A673 (cell line): Measurements from ENCODE around the gene LPAR2. TPM values are rescaled to one million over a fixed set of nuclear protein-coding genes. Genes with fewer than 3 reads are reported as not detected.

Experiments used
- BruUV-seq: library from RNA; stranded (reverse); fragments of 400-500 nt; replicated peaks from 2 replicates; lab custom pipeline; 2021; lab: Mats Ljungman, UMichigan
- CTCF ChIA-PET: fragments of 300-600 bp; sonication (Branson Sonifier 250); formaldehyde crosslinking; loops from one replicate; lab custom pipeline; 2022; ENCODE audit warnings: antibody characterized with exemption; lab: Charles Lee
- POLR2A ChIA-PET: fragments of 300-600 bp; sonication (Branson Sonifier 250); formaldehyde crosslinking; loops from one replicate; lab custom pipeline; 2022; ENCODE audit warnings: antibody characterized with exemption; ENCODE audit not compliant: low non-redundant PET; lab: Charles Lee
- DNase-seq: peaks from one replicate; pipeline ENCODE4 v3.0.0-alpha.2; 2015; ENCODE audit warnings: low spot score
- H3K27ac ChIP-seq: fragments of 200-600 bp; sonication (generic); 2 replicates; pipeline ENCODE4 v1.5.1; 2016; ENCODE audit warnings: mixed run types, low read depth, mild to moderate bottlenecking, mixed read lengths, antibody characterized with exemption, low read length; ENCODE audit not compliant: poor library complexity, severe bottlenecking
- H3K27me3 ChIP-seq: fragments of 200-600 bp; sonication (generic); replicated peaks from 2 replicates; pipeline ENCODE4 v1.6.1; 2017; ENCODE audit warnings: mixed run types, low read depth, mild to moderate bottlenecking, mixed read lengths, antibody characterized with exemption, low read length; ENCODE audit not compliant: insufficient read depth, poor library complexity
- H3K36me3 ChIP-seq: fragments of 200-600 bp; sonication (generic); 2 replicates; pipeline ENCODE4 v1.6.1; 2016; ENCODE audit warnings: mixed run types, mild to moderate bottlenecking, mixed read lengths, antibody characterized with exemption, low read length; ENCODE audit not compliant: insufficient read depth, poor library complexity, severe bottlenecking
- H3K4me1 ChIP-seq: fragments of 200-600 bp; sonication (generic); 2 replicates; pipeline ENCODE4 v1.6.1; 2017; ENCODE audit warnings: mixed run types, mild to moderate bottlenecking, mixed read lengths, antibody characterized with exemption, low read length; ENCODE audit not compliant: insufficient read depth, poor library complexity, severe bottlenecking
- H3K4me3 ChIP-seq: fragments of 200-600 bp; sonication (generic); 2 replicates; pipeline ENCODE4 v1.5.1; 2016; ENCODE audit warnings: low read depth, mixed run types, mild to moderate bottlenecking, mixed read lengths, low read length; ENCODE audit not compliant: poor library complexity, severe bottlenecking
- H3K9me3 ChIP-seq: fragments of 200-600 bp; sonication (generic); 2 replicates; pipeline ENCODE4 v1.6.1; 2016; ENCODE audit warnings: mixed run types, low read depth, mild to moderate bottlenecking, mixed read lengths, antibody characterized with exemption, low read length; ENCODE audit not compliant: poor library complexity, severe bottlenecking
- EZH2 ChIP-seq: fragments of 200-600 bp; sonication (generic); IDR thresholded peaks from 2 replicates; pipeline ENCODE4 v1.6.1; 2017; ENCODE audit warnings: borderline replicate concordance, low read depth, mild to moderate bottlenecking, mixed read lengths, antibody characterized with exemption, low read length; ENCODE audit not compliant: poor library complexity, severe bottlenecking
- intact Hi-C: fragments of 100-400 bp; cut with micrococcal nuclease; formaldehyde crosslinking; loops from one replicate; pipeline ENCODE4 v1.10.0; 2022; ENCODE audit not compliant: unreplicated experiment
- total RNA-seq: library from RNA; stranded (reverse); gene quantifications from 2 replicates; pipeline ENCODE4 v1.2.3, GENCODE V29; 2021
- TF ChIP-seq, protein P1 (sequence below): fragments of 300-800, 200-600 bp; sonication (generic); conservative IDR thresholded peaks from 2 replicates; pipeline ENCODE4 v1.5.1; 2017; ENCODE audit warnings: low read depth, mild to moderate bottlenecking, antibody characterized with exemption, low read length, moderate library complexity, mixed read lengths

The LPAR2 gene
- total RNA-seq, 1 experiment from 2014 or later = 17.2 TPM

DNA sequence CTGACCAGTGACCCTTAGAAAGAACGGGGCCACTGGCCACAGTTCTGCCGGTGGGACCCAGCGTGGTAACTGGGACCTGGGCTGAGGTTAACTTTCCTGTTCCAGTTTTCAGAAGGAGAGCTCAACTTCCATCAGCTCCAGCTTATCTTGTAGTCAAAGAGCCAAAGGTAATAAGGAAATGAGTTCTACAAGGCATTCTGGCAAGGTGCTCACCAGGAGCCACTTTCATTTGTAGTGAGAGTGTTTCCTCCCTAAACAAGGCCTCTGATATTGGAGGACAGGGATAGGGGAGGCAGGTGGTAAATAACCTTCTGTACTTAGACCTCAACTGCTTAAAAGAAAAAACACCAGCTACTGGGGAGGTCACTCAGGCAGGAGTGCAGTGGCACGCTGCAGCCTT, 47.6 kb downstream of the LPAR2 start:
- Histone ChIP-seq H3K4me3 (no peak overlapping the region), H3K9me3 (no peaks in the 10 kb centered on the region), H3K27ac (no peak overlapping the region), H3K27me3 (no peaks in the 10 kb centered on the region), H3K36me3 (no peaks in the 10 kb centered on the region), H3K4me1 (no peaks in the 10 kb centered on the region)
- POLR2A ChIA-PET = no interaction called here
- intact Hi-C loops = no loop called here
- DNase-seq = no peak
- TF ChIP-seq, protein P1, sequence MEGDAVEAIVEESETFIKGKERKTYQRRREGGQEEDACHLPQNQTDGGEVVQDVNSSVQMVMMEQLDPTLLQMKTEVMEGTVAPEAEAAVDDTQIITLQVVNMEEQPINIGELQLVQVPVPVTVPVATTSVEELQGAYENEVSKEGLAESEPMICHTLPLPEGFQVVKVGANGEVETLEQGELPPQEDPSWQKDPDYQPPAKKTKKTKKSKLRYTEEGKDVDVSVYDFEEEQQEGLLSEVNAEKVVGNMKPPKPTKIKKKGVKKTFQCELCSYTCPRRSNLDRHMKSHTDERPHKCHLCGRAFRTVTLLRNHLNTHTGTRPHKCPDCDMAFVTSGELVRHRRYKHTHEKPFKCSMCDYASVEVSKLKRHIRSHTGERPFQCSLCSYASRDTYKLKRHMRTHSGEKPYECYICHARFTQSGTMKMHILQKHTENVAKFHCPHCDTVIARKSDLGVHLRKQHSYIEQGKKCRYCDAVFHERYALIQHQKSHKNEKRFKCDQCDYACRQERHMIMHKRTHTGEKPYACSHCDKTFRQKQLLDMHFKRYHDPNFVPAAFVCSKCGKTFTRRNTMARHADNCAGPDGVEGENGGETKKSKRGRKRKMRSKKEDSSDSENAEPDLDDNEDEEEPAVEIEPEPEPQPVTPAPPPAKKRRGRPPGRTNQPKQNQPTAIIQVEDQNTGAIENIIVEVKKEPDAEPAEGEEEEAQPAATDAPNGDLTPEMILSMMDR = no peak
- TF ChIP-seq EZH2 = no peak
- BruUV-seq = no TSS peak
- CTCF ChIA-PET = no interaction called here

DNA sequence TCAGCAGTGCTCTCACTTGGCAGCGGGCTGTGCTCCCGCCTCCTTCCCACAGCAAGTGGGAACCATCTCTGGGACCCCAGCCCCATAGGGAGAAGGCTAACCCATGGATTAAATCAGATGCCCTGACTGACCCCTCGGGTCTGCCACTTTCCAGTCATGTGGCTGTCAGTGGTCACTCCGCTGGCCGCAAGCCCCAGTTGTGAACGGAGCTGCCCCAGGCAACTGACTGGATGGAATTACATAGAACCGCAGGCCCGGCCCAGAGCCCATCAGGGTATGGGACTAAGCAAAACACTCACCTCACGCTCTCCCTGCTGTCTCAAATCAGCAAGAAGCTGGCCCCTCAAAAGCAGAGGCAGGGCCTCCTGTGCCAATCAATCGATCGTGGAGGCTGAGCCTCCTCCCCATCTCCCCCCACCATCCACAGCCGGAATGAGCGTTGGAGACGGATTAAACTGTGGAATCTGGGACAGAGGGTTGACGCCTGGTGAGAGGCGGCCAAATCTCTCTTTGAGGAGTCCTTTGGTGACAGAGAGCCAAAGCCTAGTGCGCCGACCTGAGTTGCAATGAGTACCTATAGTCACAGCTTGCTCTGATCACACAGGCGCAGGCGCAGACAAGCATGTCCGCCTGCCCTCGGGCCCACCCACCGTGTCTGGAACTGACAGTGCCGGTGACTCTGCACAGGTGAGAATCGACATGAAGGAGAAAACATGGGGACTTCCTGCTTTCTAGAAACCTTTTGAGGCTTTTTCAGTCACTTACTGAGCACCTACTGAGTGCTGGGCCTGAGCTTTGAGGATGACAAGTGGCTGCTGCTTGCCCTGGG, 48.3 kb downstream of the LPAR2 start:
- TF ChIP-seq EZH2 = no peak
- TF ChIP-seq, protein P1 = no peak
- Histone ChIP-seq H3K9me3 (no peaks in the 10 kb centered on the region), H3K4me1 (no peaks in the 10 kb centered on the region), H3K4me3 (no peak overlapping the region), H3K27me3 (no peaks in the 10 kb centered on the region), H3K36me3 (no peaks in the 10 kb centered on the region), H3K27ac (no peak overlapping the region)
- intact Hi-C loops = no loop called here
- ChIA-PET POLR2A (no interaction called here), CTCF (no interaction called here)
- DNase-seq = no peak
- BruUV-seq = no TSS peak

DNA sequence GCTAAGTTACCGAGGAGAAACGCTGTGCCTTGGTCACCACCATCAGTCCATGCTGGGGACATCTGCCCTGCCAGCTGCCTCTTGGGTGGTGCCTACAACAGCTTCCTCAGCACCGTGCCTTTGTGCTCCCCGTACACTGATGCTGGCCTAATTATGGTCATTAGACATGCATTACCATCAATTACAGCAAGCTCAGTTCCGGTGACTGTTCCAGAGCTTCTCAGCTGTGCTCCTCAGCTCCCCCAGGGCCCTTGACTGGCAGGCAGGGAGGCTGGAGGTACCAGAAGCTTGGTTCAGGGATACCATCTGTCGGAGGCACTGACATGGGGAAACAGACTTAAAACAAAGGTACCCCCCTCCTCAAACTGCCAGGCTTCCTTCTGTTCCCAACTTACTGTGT, 49.8 kb downstream of the LPAR2 start:
- H3K4me3 ChIP-seq = no peak overlapping the region
- peak; percentile 26 for DNase-seq
- H3K36me3 ChIP-seq = no peaks in the 10 kb centered on the region
- no TSS peak for BruUV-seq
- H3K27ac ChIP-seq = no peak overlapping the region
- ChIA-PET POLR2A (no interaction called here), CTCF (no interaction called here)
- no peaks in the 10 kb centered on the region for H3K27me3 ChIP-seq
- H3K4me1 ChIP-seq = no peaks in the 10 kb centered on the region
- no peaks in the 10 kb centered on the region for H3K9me3 ChIP-seq
- intact Hi-C loops = no loop called here
- no peak for TF ChIP-seq EZH2
- TF ChIP-seq, protein P1 = no peak
